Activated naive CD8-positive, alpha-beta T cell treated with anti-CD3 and anti-CD28 coated beads for 36 hours (primary cell): Measurements from ENCODE around the gene PRR15. TPM values are rescaled to one million over a fixed set of nuclear protein-coding genes. Genes with fewer than 3 reads are reported as not detected.

ENCODE experiments used
- DNase-seq: peaks from one replicate; pipeline ENCODE4 v3.0.0; 2021
- H3K27ac Mint-ChIP-seq: one replicate; pipeline ENCODE4 v1.8.0; 2022; ENCODE audit warnings: mild to moderate bottlenecking, moderate library complexity, mixed read lengths
- H3K27me3 Mint-ChIP-seq: one replicate; pipeline ENCODE4 v1.8.0; 2022; ENCODE audit warnings: mild to moderate bottlenecking, mixed read lengths
- H3K36me3 Mint-ChIP-seq: one replicate; pipeline ENCODE4 v1.8.0; 2021; ENCODE audit warnings: mild to moderate bottlenecking, mixed read lengths
- H3K4me1 Mint-ChIP-seq: one replicate; pipeline ENCODE4 v1.8.0; 2021; ENCODE audit warnings: mixed read lengths
- H3K4me3 Mint-ChIP-seq: one replicate; pipeline ENCODE4 v1.8.0; 2022; ENCODE audit warnings: mild to moderate bottlenecking, moderate library complexity, mixed read lengths
- H3K9me3 Mint-ChIP-seq: one replicate; pipeline ENCODE4 v1.8.0; 2022; ENCODE audit warnings: mixed read lengths
- total RNA-seq, 2 experiments: library from RNA; stranded (reverse); gene quantifications; one replicate each; pipeline ENCODE4 v1.2.3, GENCODE V29; 2021

PRR15 gene
- total RNA-seq, 2 experiments from 2014 or later = not detected

DNA sequence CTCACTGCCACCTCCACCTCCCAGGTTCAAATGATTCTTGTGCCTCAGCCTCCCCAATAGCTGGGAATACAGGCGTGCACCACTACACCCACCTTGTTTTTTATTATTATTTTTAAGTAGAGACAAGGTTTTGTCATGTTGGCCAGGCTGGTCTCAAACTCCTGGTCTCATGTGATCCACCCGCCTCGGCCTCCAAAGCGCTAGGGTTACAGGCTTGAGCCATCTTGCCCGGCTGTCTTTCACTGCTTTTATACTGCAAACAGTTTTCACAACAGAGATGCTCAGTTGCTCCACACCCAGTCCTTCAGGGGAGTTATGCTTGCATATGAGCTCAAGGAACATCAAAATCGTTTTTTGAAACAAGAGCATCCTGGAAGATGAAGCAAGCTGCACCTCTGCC, 1.3 kb upstream of the PRR15 start:
- Mint-ChIP-seq H3K9me3 (no peaks in the 10 kb centered on the region), H3K27me3 (peaks cover 78% of the 10 kb centered on the region), H3K4me1 (peaks cover 19% of the 10 kb centered on the region), H3K4me3 (no peak overlapping the region), H3K36me3 (no peaks in the 10 kb centered on the region), H3K27ac (no peak overlapping the region)
- no peak for DNase-seq

DNA sequence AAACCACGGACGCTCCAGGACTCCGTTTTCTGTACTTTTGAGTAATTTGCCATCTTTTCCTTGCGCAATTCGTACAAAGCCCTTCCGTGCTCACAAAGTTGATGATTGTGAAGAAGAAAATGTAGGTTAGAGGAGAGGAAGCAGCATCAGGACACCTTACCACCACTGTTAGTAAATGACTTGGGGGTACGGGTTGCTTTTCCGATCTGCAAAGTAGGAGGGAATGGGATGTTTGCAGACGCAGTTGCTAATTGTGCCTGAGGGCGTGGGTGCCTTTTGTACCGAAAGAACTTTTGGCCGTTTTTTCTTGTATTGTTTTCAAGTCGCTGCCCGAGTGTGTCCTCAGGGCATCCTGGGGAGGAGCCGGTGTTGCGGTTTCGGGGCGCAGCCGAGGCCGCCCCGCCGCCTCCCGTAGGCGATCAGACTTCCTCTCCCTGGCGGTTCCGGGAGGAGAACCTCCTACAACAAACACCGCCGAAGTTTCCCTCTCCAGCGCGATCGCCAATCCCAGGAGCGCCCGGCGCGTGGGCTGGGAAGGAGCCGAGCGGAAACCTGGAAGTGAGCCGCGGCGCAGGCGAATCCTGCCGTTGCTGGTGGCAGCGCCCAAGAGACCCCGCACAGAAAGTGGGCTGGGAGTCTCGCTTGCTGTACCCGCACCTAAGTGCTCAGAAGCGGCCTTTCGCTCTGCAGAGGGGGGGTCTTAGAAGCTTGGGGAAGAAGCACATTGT, 1.0 kb downstream of the PRR15 start:
- H3K27me3 Mint-ChIP-seq = peaks cover 92% of the 10 kb centered on the region
- peak overlapping the region; percentile 61 for H3K4me3 Mint-ChIP-seq
- no peaks in the 10 kb centered on the region for H3K9me3 Mint-ChIP-seq
- H3K36me3 Mint-ChIP-seq = no peaks in the 10 kb centered on the region
- DNase-seq = peak; percentile 1
- H3K4me1 Mint-ChIP-seq = peaks cover 19% of the 10 kb centered on the region
- H3K27ac Mint-ChIP-seq = no peak overlapping the region

DNA sequence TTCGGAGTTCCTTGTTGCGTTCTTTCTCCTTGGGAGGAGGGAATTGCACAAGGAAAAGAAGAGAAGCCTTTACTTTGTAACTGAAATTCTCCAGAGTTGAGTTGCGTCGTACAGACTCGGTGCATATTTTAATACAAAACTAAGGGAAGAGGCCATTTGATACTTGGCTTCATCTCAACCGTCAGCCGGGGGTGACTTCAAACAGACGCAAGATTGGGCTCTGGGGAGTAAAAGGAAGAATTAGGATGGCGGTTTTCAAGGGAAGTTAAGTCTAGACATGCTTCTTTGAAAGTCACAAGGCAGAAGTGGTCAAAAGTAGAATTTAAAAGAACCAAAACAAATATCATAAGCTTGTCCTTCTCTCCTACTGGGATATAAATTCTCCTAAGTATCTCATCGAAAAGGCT, 1.6 kb downstream of the PRR15 start:
- no peaks in the 10 kb centered on the region for H3K36me3 Mint-ChIP-seq
- H3K9me3 Mint-ChIP-seq = no peaks in the 10 kb centered on the region
- peak overlapping the region; percentile 61 for H3K4me3 Mint-ChIP-seq
- H3K4me1 Mint-ChIP-seq = peaks cover 19% of the 10 kb centered on the region
- no peak for DNase-seq
- no peak overlapping the region for H3K27ac Mint-ChIP-seq
- H3K27me3 Mint-ChIP-seq = peaks cover 94% of the 10 kb centered on the region

- DNase-seq = no peak
- Mint-ChIP-seq H3K9me3 (no peaks in the 10 kb centered on the region), H3K36me3 (no peaks in the 10 kb centered on the region), H3K4me1 (peaks cover 19% of the 10 kb centered on the region), H3K27ac (no peak overlapping the region), H3K4me3 (peak overlapping the region; percentile 63), H3K27me3 (peaks cover 94% of the 10 kb centered on the region)
Measured at GRCh38 chr7:29565634-29565981, 2.0 kb downstream of the PRR15 start.

GRCh38 chr7:29565982-29566746, 2.5 kb downstream of the PRR15 start:
- peaks cover 92% of the 10 kb centered on the region for H3K27me3 Mint-ChIP-seq
- H3K4me3 Mint-ChIP-seq = peak overlapping the region; percentile 63
- no peak overlapping the region for H3K27ac Mint-ChIP-seq
- H3K4me1 Mint-ChIP-seq = peaks cover 19% of the 10 kb centered on the region
- no peaks in the 10 kb centered on the region for H3K36me3 Mint-ChIP-seq
- peak; percentile 3 for DNase-seq
- H3K9me3 Mint-ChIP-seq = no peaks in the 10 kb centered on the region

GRCh38 chr7:29567174-29567573, 3.5 kb downstream of the PRR15 start:
- H3K27me3 Mint-ChIP-seq = peaks cover 88% of the 10 kb centered on the region
- H3K4me3 Mint-ChIP-seq = no peak overlapping the region
- H3K36me3 Mint-ChIP-seq = no peaks in the 10 kb centered on the region
- H3K27ac Mint-ChIP-seq = no peak overlapping the region
- no peaks in the 10 kb centered on the region for H3K9me3 Mint-ChIP-seq
- H3K4me1 Mint-ChIP-seq = peaks cover 19% of the 10 kb centered on the region
- DNase-seq = no peak

DNA sequence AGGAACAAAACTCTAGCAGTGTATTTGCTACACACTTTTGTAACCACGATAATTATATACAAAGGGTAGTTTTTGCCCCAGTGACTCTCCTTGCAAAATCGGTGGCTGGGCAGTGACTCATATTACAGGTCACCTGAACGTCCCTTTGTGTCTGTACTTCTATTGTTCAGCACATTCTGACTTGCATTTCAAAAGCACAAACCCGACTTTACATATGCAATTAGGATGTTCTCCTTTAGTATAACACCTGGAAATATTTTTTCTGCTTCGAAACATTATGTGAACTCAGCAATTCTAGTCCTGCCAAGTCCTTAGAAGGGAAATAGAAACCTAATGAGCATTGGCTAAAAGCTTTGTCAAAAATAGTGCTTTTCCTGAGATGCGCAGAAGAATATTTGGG, 6.0 kb downstream of the PRR15 start:
- no peaks in the 10 kb centered on the region for H3K36me3 Mint-ChIP-seq

GRCh38 chr7:29572558-29572957, 8.9 kb downstream of the PRR15 start:
- no peaks in the 10 kb centered on the region for H3K4me1 Mint-ChIP-seq
- no peaks in the 10 kb centered on the region for H3K36me3 Mint-ChIP-seq
- peaks cover 71% of the 10 kb centered on the region for H3K27me3 Mint-ChIP-seq
- no peak overlapping the region for H3K4me3 Mint-ChIP-seq
- peaks cover 8% of the 10 kb centered on the region for H3K9me3 Mint-ChIP-seq
- no peak overlapping the region for H3K27ac Mint-ChIP-seq
- DNase-seq = no peak

More for the DNA sequence above, 6.0 kb downstream of the PRR15 start:
- H3K9me3 Mint-ChIP-seq = no peaks in the 10 kb centered on the region
- no peak overlapping the region for H3K27ac Mint-ChIP-seq
- no peak overlapping the region for H3K4me3 Mint-ChIP-seq
- peaks cover 85% of the 10 kb centered on the region for H3K27me3 Mint-ChIP-seq
- H3K4me1 Mint-ChIP-seq = peaks cover 12% of the 10 kb centered on the region
- DNase-seq = no peak

DNA sequence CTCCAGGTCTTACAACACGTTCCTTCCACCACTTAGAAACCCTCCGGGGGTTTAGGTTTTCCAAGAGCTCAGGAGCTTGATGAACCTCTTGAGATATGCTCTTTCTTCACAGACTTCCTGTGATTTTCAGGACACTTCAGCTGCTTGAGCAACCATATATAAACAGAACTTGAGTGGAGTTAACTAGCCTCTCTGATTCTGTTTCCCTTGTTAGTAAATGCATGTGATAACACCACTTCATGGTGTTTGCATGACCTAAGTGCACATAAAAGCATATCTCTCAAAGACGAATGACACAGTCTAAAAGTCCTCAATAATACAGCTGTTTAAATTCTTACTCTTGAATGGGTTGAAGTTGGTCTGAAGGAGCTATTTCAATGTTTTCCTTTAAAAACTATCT, 9.9 kb downstream of the PRR15 start:
- Mint-ChIP-seq H3K4me3 (no peak overlapping the region), H3K4me1 (no peaks in the 10 kb centered on the region), H3K36me3 (no peaks in the 10 kb centered on the region), H3K9me3 (peaks cover 10% of the 10 kb centered on the region), H3K27ac (no peak overlapping the region), H3K27me3 (peaks cover 61% of the 10 kb centered on the region)
- no peak for DNase-seq

DNA sequence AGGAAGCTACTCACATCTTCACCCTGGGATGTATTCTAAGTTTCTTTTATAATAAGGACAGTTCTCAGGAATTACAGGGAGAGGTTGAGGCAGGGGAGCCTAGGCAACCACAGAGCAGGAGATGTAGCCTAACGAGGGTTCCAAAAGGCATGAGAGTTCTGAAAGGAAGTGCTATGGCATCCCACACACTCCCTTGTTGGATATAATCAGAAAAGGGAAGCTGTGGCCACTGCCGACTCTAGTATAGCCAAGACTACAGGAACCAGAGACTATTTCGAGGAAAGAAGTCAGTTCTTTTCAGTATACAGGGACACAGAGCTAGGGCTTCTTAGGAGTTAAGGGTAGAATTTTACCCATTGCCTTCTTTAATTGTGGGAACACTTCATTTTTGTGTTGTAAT, 11.0 kb downstream of the PRR15 start:
- Mint-ChIP-seq H3K27ac (no peak overlapping the region), H3K9me3 (peaks cover 10% of the 10 kb centered on the region), H3K27me3 (peaks cover 54% of the 10 kb centered on the region), H3K36me3 (no peaks in the 10 kb centered on the region), H3K4me1 (no peaks in the 10 kb centered on the region), H3K4me3 (no peak overlapping the region)
- no peak for DNase-seq

GRCh38 chr7:29587195-29587808, 23.7 kb downstream of the PRR15 start:
- no peak for DNase-seq
- Mint-ChIP-seq H3K27ac (no peak overlapping the region), H3K4me1 (peaks cover 6% of the 10 kb centered on the region), H3K36me3 (no peaks in the 10 kb centered on the region), H3K9me3 (no peaks in the 10 kb centered on the region), H3K27me3 (peaks cover 5% of the 10 kb centered on the region), H3K4me3 (no peak overlapping the region)

GRCh38 chr7:29588212-29588611, 24.6 kb downstream of the PRR15 start:
- H3K27ac Mint-ChIP-seq = no peak overlapping the region

DNA sequence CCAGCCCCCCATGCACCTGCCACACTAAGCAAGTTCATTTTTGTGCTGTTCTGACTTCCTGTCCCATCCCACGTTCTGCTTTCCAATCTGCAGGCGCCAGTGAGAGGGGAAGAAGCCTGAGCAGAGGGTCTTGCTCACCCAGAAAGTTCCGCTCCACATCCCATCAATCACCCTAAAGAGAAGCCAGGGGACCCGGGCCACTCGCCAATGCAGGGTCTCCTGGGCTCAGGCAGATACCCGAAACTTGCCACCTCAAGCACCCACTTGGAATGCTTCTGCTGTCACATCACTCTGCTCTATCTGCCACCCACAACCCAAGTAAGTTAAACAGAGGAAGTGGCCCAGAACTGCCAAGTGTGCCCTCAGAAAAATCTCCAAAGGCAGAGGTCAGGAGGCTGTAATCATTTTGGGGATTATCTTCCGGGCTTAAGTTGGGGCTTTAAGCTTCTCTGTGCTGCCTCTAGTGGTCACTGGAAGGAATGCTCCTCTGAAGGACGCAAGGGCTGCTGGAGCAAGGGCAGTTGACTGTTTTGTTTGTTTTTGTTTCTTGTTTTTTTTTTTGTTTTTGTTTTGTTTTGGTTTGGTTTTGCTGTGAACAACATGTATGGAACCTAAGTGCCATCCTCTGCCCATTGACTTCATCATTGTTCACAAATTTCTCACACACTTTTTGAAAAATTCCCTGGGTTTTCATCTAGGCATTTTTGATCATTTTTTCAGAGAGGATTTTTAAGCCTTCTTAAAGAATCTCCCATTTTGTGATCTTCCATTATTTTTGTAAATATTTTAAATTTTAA, 25.5 kb downstream of the PRR15 start:
- Mint-ChIP-seq H3K4me1 (peaks cover 6% of the 10 kb centered on the region), H3K27me3 (peaks cover 5% of the 10 kb centered on the region), H3K36me3 (no peaks in the 10 kb centered on the region), H3K9me3 (no peaks in the 10 kb centered on the region), H3K27ac (no peak overlapping the region), H3K4me3 (no peak overlapping the region)
- peak; percentile 28 for DNase-seq

More at GRCh38 chr7:29588212-29588611, 24.6 kb downstream of the PRR15 start:
- no peak for DNase-seq
- peaks cover 6% of the 10 kb centered on the region for H3K4me1 Mint-ChIP-seq
- no peaks in the 10 kb centered on the region for H3K36me3 Mint-ChIP-seq
- H3K27me3 Mint-ChIP-seq = peaks cover 5% of the 10 kb centered on the region
- no peak overlapping the region for H3K4me3 Mint-ChIP-seq
- no peaks in the 10 kb centered on the region for H3K9me3 Mint-ChIP-seq

- H3K27ac Mint-ChIP-seq = no peak overlapping the region
- H3K9me3 Mint-ChIP-seq = no peaks in the 10 kb centered on the region
- no peak for DNase-seq
- H3K27me3 Mint-ChIP-seq = peaks cover 5% of the 10 kb centered on the region
- H3K4me3 Mint-ChIP-seq = no peak overlapping the region
- H3K4me1 Mint-ChIP-seq = peaks cover 6% of the 10 kb centered on the region
- no peaks in the 10 kb centered on the region for H3K36me3 Mint-ChIP-seq
Measured at GRCh38 chr7:29592866-29593265, 29.2 kb downstream of the PRR15 start.

DNA sequence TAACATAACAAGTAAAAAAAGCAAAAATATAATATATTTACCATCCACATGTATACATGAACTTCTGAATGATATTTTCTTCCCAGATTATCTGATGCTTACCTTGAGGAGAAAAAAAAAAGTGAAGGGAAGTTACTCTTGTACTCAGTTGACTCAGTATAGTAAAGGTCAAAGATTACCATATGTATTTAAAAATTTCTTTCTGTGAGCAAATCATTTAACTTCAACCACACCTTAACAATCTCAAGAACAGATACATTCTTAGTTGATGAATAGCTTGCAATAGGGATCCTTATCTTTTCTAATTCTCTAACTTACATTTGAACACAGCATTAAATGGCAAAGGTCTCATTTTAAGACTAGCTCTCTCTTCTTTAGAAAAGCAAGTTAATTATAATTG, 29.8 kb downstream of the PRR15 start:
- H3K4me3 Mint-ChIP-seq = no peak overlapping the region
- H3K9me3 Mint-ChIP-seq = no peaks in the 10 kb centered on the region
- H3K4me1 Mint-ChIP-seq = peaks cover 5% of the 10 kb centered on the region
- no peak overlapping the region for H3K27ac Mint-ChIP-seq
- no peak for DNase-seq
- peaks cover 5% of the 10 kb centered on the region for H3K27me3 Mint-ChIP-seq
- H3K36me3 Mint-ChIP-seq = no peaks in the 10 kb centered on the region
